Esophagus squamous epithelium (tissue), 4 donors: ENCODE data around the gene PDXDC1.
"Not testable (repeated sequence)": the region's sequence is repeated elsewhere in the genome, so short reads cannot be mapped to it uniquely, and the experiment has no call there.

Experiments used
- POLR2A ChIP-seq, 4 donors: fragments of 450-650 bp; IDR thresholded peaks; one replicate each; pipeline ENCODE4 v1.6.1; 2017; ENCODE audit warnings: antibody characterized with exemption in 4 of 4, mild to moderate bottlenecking in 4 of 4, moderate library complexity in 3 of 4
- TF ChIP-seq, protein P1 (sequence below), 6 experiments: fragments of 450-650 bp in 4 of 6; fragments of 200-600 bp in 2 of 6; sonication (generic) in 2 of 6; IDR thresholded peaks; one replicate each; pipeline ENCODE4 v1.5.1; 2016 to 2019; ENCODE audit warnings: antibody characterized with exemption in 6 of 6, mild to moderate bottlenecking in 4 of 6, moderate library complexity in 4 of 6

- TF ChIP-seq, protein P1, sequence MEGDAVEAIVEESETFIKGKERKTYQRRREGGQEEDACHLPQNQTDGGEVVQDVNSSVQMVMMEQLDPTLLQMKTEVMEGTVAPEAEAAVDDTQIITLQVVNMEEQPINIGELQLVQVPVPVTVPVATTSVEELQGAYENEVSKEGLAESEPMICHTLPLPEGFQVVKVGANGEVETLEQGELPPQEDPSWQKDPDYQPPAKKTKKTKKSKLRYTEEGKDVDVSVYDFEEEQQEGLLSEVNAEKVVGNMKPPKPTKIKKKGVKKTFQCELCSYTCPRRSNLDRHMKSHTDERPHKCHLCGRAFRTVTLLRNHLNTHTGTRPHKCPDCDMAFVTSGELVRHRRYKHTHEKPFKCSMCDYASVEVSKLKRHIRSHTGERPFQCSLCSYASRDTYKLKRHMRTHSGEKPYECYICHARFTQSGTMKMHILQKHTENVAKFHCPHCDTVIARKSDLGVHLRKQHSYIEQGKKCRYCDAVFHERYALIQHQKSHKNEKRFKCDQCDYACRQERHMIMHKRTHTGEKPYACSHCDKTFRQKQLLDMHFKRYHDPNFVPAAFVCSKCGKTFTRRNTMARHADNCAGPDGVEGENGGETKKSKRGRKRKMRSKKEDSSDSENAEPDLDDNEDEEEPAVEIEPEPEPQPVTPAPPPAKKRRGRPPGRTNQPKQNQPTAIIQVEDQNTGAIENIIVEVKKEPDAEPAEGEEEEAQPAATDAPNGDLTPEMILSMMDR (IDR thresholded peaks at IDR 0.05) = not testable (repeated sequence)
- peak in 1 of 4 donors; percentile 15 for TF ChIP-seq POLR2A (IDR thresholded peaks at IDR 0.05)
Observed at GRCh38 chr16:15145418-15146263, 170.8 kb downstream of the PDXDC1 start.
